ENCODE measurements around the gene BTBD16. TPM values are rescaled to one million over a fixed set of nuclear protein-coding genes. Genes with fewer than 3 reads are reported as not detected.

The BTBD16 gene
- total RNA-seq, 1 donor from 2014 or later, result not detected

DNA sequence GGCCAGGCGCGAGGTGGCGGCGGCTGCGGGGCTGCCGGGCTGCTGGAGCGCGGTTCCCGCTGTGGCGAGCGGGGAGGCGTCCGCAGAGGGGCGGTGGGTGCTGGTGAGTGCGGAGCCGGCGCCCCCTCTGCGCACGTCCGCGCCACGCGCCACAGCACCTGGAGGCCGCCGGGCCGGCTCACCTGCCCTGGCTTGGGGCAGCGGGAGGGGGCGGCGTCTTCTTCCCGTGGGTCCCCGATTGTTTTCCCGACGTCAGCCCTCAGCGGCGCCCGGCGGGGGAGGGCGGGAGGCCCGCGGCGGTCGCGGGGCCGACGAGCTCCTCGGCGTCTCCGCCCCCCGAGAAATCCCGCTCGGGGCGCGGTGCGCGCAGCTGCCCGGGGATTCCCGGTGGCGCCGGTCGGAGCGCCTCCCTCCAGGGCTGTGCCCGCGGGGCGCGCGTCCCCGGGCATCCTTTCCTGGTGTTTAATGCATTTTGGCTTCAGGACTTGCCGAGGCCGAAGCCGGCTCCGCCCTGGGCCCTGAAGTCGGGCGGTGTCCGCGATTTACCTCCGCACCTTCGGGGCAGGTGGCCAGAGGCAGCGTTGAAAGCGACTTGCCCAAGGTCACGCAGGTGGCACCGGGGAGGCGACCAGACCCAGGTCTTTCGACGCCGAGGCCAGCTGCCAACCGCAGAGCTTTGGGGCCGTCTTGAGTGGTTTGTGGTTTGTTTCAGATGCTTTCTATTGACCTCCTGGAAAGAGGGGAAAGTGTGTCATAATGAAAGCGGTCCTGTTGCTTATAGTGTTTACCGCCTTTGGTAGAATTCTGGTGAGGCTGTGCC is 104.0 kb downstream of the BTBD16 start:
- H3K36me3 Mint-ChIP-seq (ENCODE audit: low read depth), result peaks cover 3% of the 10 kb centered on the region
- peak overlapping the region; percentile 87 for H3K4me3 Mint-ChIP-seq (ENCODE audit: low read depth)
- H3K27ac Mint-ChIP-seq, result peak overlapping the region; percentile 91
- peak; percentile 47 for DNase-seq (ENCODE audit: low spot score)
- peaks cover 29% of the 10 kb centered on the region for H3K4me1 Mint-ChIP-seq (ENCODE audit: low read depth)
- peaks cover under 1% of the 10 kb centered on the region for H3K9me3 Mint-ChIP-seq
- intact Hi-C loops (cut with micrococcal nuclease), result loop anchor here (1.0 to 10.0 kb wide), 6 partner anchors 13 to 780 kb away; partner anchors contain the start of genes ACADSB, ATE1, BUB3 and IKZF5
- H3K27me3 Mint-ChIP-seq (ENCODE audit: low read depth), result peaks cover 59% of the 10 kb centered on the region

DNA sequence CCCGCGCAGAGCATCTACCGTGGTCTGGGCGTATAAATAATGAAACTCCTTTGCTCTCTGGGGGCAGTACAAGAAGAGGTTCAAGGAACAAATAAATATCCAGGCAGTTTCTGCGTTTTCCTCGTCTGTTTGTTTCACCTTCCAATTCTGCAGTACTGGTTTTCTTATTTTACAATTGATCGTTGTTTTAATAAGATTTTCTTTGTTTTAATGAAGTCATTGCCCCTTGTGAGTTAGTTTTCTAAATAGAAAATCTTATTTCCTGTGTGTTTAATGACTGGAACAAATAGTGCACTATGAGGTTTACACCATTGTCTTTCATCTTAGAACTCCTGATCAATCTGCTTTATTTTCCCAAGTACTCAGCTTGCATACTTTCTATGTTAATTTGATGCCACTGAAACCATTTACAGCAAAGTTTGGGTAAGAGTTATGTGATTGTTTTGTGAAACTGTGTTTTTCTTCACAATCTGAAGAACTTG is 104.6 kb downstream of the BTBD16 start:
- H3K4me1 Mint-ChIP-seq (ENCODE audit: low read depth), result peaks cover 29% of the 10 kb centered on the region
- H3K27ac Mint-ChIP-seq, result peak overlapping the region; percentile 91
- intact Hi-C loops (cut with micrococcal nuclease), result loop anchor here (1.0 to 10.0 kb wide), 6 partner anchors 13 to 779 kb away; partner anchors contain the start of genes ACADSB, ATE1, BUB3 and IKZF5
- H3K27me3 Mint-ChIP-seq (ENCODE audit: low read depth), result peaks cover 58% of the 10 kb centered on the region
- peaks cover 3% of the 10 kb centered on the region for H3K36me3 Mint-ChIP-seq (ENCODE audit: low read depth)
- peak overlapping the region; percentile 87 for H3K4me3 Mint-ChIP-seq (ENCODE audit: low read depth)
- peaks cover 3% of the 10 kb centered on the region for H3K9me3 Mint-ChIP-seq
- no peak for DNase-seq (ENCODE audit: low spot score)

DNA sequence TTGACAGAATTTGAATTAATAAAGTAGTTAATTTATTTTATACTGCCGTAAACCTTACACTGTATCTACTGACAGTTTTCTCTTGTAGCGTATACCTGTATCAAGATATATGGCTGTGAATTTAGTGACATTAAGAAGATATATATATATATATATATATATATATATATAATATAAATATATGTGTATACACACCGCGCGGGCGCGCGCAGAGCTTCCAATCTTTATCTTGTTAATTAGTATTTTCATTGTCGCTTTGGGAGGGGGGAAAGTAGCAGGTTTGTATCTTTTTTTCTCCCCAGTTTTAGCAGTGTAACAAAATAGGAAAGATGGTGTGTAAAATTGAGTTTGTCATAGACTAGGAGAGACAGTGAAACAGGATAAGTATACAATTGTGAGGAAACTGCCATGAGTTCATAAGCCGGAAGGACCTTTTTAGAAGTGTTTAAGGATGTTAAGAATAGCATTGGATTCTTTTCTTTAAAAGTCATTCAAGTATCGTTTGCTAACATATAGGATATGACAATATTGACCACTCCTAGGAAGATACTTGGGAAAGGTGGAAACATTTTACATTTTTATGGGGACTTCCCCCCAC is 105.4 kb downstream of the BTBD16 start:
- Mint-ChIP-seq H3K9me3 (peaks cover 3% of the 10 kb centered on the region), H3K27me3 (ENCODE audit: low read depth) (peaks cover 55% of the 10 kb centered on the region), H3K4me1 (ENCODE audit: low read depth) (peaks cover 29% of the 10 kb centered on the region), H3K27ac (no peak overlapping the region), H3K36me3 (ENCODE audit: low read depth) (peaks cover 3% of the 10 kb centered on the region), H3K4me3 (ENCODE audit: low read depth) (no peak overlapping the region)
- intact Hi-C loops (cut with micrococcal nuclease), result loop anchor here (10.0 kb wide), 2 partner anchors 452 to 628 kb away; partner anchors contain the start of genes ACADSB, ATE1 and IKZF5
- DNase-seq (ENCODE audit: low spot score), result no peak

DNA sequence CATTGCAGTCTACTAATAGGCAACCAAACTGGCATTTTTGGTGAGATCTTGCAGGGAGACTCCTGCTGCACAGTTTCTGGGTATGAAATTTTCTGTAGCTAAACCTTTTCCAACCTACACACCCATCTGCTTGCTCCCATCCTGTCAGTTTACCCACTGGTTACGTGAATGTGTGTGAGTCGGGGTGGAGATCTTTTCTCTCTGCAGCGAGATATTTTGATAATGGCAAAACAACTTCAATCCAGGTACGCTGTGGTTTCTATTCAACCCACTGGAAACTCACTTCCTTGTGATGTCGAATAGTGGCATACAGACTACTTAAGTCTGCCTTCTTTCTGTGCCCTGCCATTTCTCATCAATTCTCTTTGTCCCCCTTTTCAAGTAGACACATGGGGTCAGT is 107.9 kb downstream of the BTBD16 start:
- H3K9me3 Mint-ChIP-seq, result peaks cover 3% of the 10 kb centered on the region
- H3K36me3 Mint-ChIP-seq (ENCODE audit: low read depth), result peaks cover 3% of the 10 kb centered on the region
- peaks cover 23% of the 10 kb centered on the region for H3K4me1 Mint-ChIP-seq (ENCODE audit: low read depth)
- no peak for DNase-seq (ENCODE audit: low spot score)
- H3K27ac Mint-ChIP-seq, result no peak overlapping the region
- H3K27me3 Mint-ChIP-seq (ENCODE audit: low read depth), result peaks cover 41% of the 10 kb centered on the region
- intact Hi-C loops (cut with micrococcal nuclease), result loop anchor here (10.0 kb wide), 2 partner anchors 454 to 626 kb away; partner anchors contain the start of genes ACADSB, ATE1 and IKZF5
- H3K4me3 Mint-ChIP-seq (ENCODE audit: low read depth), result no peak overlapping the region

DNA sequence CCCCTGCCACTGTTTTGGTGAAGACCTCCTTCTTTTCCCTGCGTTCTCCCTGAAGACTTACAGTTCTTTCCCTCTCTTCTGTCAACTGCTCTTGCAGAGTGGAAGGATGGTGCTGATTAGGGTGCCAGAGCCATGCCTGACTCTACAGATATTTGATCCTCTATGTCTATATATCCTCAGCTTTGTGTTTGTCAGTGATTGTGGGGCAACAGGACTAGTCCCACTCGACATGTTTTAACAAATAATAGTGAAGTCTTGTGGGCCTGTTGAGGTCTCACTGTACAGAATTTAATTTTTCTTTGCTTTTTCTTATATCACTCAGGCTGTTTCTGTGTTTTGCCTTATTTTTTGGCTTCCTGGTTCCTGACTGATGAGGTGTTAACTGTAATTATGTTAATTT is 108.4 kb downstream of the BTBD16 start:
- no peak overlapping the region for H3K4me3 Mint-ChIP-seq (ENCODE audit: low read depth)
- intact Hi-C loops (cut with micrococcal nuclease), result loop anchor here (10.0 kb wide), 2 partner anchors 455 to 625 kb away; partner anchors contain the start of genes ACADSB, ATE1 and IKZF5
- H3K27me3 Mint-ChIP-seq (ENCODE audit: low read depth), result peaks cover 39% of the 10 kb centered on the region
- H3K4me1 Mint-ChIP-seq (ENCODE audit: low read depth), result peaks cover 21% of the 10 kb centered on the region
- DNase-seq (ENCODE audit: low spot score), result no peak
- H3K9me3 Mint-ChIP-seq, result peaks cover 3% of the 10 kb centered on the region
- H3K36me3 Mint-ChIP-seq (ENCODE audit: low read depth), result peaks cover 3% of the 10 kb centered on the region
- no peak overlapping the region for H3K27ac Mint-ChIP-seq

DNA sequence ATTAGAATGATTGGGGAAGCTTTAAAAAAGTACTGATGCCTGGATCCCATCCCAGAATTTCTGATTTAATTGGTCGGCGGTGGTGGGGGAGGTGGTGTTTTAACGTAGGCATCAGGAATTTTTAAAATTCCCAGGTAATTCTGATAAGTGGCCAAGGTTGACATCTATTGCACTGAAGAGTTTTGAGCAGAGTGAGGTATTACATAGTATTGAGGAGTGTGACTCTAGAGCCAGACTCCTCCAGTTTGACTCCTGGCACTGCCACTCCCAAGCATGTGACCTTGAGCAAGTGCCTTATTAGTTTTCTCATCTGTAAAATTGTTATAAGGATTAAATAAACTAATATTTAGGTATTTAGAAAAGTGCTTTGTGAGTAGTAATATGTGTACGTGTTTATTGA is 109.6 kb downstream of the BTBD16 start:
- DNase-seq (ENCODE audit: low spot score), result no peak
- intact Hi-C loops (cut with micrococcal nuclease), result no loop called here
- Mint-ChIP-seq H3K36me3 (ENCODE audit: low read depth) (peaks cover 3% of the 10 kb centered on the region), H3K4me3 (ENCODE audit: low read depth) (no peak overlapping the region), H3K4me1 (ENCODE audit: low read depth) (peaks cover 15% of the 10 kb centered on the region), H3K9me3 (peaks cover 3% of the 10 kb centered on the region), H3K27me3 (ENCODE audit: low read depth) (peaks cover 42% of the 10 kb centered on the region), H3K27ac (no peak overlapping the region)

DNA sequence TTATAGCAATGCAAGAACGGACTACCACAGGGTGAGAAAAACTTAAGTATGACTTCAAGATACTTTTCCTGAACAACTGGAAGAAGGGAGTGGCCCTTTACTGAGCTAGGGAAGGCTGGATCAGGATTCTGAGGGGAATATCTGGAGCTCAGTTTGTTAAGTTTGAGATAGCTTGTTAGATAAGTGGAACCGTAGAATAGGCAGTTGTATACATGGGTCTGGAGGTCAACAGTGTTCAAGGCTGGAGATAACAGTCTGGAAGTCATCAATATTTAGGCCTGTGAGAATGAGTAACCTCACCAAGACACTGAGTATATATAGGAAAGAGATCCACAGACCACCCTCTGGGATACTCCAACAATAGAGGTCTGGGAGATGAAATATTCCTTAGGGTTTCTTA is 110.6 kb downstream of the BTBD16 start:
- Mint-ChIP-seq H3K4me1 (ENCODE audit: low read depth) (peaks cover 10% of the 10 kb centered on the region), H3K27ac (no peak overlapping the region), H3K36me3 (ENCODE audit: low read depth) (peaks cover 3% of the 10 kb centered on the region), H3K4me3 (ENCODE audit: low read depth) (no peak overlapping the region), H3K27me3 (ENCODE audit: low read depth) (peaks cover 43% of the 10 kb centered on the region), H3K9me3 (peaks cover 3% of the 10 kb centered on the region)
- DNase-seq (ENCODE audit: low spot score), result no peak
- intact Hi-C loops (cut with micrococcal nuclease), result no loop called here

DNA sequence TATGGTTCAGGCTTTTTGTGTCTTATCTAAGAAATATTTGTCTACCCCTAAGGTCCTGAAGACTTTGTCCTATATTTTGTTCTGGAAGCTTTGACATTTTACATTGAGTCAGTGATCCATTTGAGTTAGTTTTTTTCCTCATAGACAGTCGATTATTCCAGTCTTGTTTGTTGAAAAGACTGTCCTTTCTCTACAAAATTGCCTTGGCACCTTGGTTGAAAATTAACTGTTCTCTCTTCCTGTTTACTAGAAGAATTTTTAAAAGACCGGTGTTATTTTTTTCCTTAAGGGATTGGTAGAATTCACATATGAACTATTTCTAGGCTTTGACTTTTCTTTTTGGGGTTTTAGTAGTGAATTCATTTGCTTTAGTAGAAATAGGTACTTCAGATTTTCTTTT is 115.4 kb downstream of the BTBD16 start:
- Mint-ChIP-seq H3K36me3 (ENCODE audit: low read depth) (no peaks in the 10 kb centered on the region), H3K27ac (no peak overlapping the region), H3K9me3 (no peaks in the 10 kb centered on the region), H3K27me3 (ENCODE audit: low read depth) (peaks cover 38% of the 10 kb centered on the region), H3K4me1 (ENCODE audit: low read depth) (peaks cover 13% of the 10 kb centered on the region), H3K4me3 (ENCODE audit: low read depth) (no peak overlapping the region)
- DNase-seq (ENCODE audit: low spot score), result no peak
- intact Hi-C loops (cut with micrococcal nuclease), result no loop called here

DNA sequence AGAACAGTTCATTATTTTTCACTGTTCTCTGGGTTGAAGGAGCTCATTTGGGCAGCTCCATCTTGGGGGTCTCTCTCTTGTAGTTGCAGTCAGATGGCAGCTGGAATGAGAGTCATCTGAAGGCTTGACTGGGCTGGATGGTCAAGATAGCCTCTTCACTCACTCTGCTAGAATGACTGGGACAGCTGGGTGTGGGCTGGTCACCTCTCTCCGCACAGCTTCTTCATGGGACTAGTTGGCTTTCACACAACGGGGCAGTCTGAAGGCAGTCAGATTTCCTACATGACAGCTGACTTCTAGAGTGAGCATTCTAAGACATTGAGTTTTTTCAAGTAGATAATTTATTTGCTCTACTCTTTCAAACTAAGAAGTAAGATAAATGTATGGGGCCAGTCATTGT is 116.5 kb downstream of the BTBD16 start:
- intact Hi-C loops (cut with micrococcal nuclease), result no loop called here
- Mint-ChIP-seq H3K27me3 (ENCODE audit: low read depth) (peaks cover 39% of the 10 kb centered on the region), H3K36me3 (ENCODE audit: low read depth) (no peaks in the 10 kb centered on the region), H3K4me1 (ENCODE audit: low read depth) (peaks cover 11% of the 10 kb centered on the region), H3K4me3 (ENCODE audit: low read depth) (no peak overlapping the region), H3K27ac (no peak overlapping the region), H3K9me3 (no peaks in the 10 kb centered on the region)
- no peak for DNase-seq (ENCODE audit: low spot score)

Other genes with a start within 250 kb of the BTBD16 start
- 4.5 and 5.1 TPM in 2 replicates for gene PLEKHA1, start 103.4 kb downstream of the BTBD16 start, total RNA-seq
- gene ARMS2, start 183.4 kb downstream of the BTBD16 start, total RNA-seq, result not detected in 2 replicates
- gene HTRA1, start 190.3 kb downstream of the BTBD16 start, total RNA-seq, result not detected in 2 replicates